Measurements from ENCODE around the gene WDR86.

Gene WDR86

DNA sequence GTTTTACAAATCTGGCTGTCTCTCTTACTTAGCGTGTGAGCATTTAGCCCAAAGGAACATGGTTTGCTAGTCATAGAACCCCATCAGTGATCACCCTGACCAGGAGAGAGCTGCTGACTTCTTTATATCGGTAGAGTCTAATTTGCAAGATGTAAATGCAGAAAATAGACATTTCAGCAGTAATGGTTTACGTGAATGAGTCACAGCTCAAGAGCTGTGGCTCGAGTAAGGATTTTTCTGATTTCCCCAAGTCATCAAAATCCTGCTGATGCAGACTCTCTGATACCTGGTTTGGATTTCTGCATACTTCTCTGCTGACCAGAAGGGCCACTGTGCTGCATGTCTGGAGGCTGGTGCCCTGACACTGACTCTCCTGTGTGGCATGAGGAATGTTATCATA lies 42.6 kb downstream of the WDR86 start:
- Mint-ChIP-seq H3K36me3 (ENCODE audit: insufficient read depth) (peaks cover 35% of the 10 kb centered on the region), H3K4me3 (no peak overlapping the region), H3K27ac (ENCODE audit: low read depth) (peak overlapping the region; percentile 61), H3K27me3 (no peaks in the 10 kb centered on the region), H3K4me1 (peaks cover 8% of the 10 kb centered on the region), H3K9me3 (no peaks in the 10 kb centered on the region)
- no peak for DNase-seq (ENCODE audit: low spot score in 2 of 2)
- no peak for ATAC-seq (replicated peaks; ENCODE audit: extremely low read depth, poor library complexity, severe bottlenecking)

DNA sequence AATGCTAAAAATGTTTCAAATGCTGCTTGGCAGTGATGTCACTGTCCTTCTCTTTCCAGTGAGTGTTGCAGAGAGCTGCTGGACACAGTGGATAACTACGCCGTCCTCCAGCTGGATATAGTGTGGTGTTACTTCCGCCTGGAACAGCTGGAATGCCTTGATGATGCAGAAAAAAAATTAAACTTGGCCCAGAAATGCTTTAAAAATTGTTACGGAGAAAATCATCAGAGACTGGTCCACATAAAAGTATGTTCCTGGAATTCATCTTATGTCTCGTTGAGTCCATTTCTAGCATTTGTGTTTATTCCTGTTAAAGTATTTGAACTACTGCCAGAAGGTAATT lies 43.0 kb downstream of the WDR86 start:
- no peak overlapping the region for H3K27ac Mint-ChIP-seq (ENCODE audit: low read depth)
- no peaks in the 10 kb centered on the region for H3K27me3 Mint-ChIP-seq
- no peak overlapping the region for H3K4me3 Mint-ChIP-seq
- H3K36me3 Mint-ChIP-seq (ENCODE audit: insufficient read depth), result peaks cover 38% of the 10 kb centered on the region
- DNase-seq (ENCODE audit: low spot score in 2 of 2) (no peak), ATAC-seq (replicated peaks; ENCODE audit: extremely low read depth, poor library complexity, severe bottlenecking) (no peak)
- peaks cover 5% of the 10 kb centered on the region for H3K4me1 Mint-ChIP-seq
- H3K9me3 Mint-ChIP-seq, result no peaks in the 10 kb centered on the region

DNA sequence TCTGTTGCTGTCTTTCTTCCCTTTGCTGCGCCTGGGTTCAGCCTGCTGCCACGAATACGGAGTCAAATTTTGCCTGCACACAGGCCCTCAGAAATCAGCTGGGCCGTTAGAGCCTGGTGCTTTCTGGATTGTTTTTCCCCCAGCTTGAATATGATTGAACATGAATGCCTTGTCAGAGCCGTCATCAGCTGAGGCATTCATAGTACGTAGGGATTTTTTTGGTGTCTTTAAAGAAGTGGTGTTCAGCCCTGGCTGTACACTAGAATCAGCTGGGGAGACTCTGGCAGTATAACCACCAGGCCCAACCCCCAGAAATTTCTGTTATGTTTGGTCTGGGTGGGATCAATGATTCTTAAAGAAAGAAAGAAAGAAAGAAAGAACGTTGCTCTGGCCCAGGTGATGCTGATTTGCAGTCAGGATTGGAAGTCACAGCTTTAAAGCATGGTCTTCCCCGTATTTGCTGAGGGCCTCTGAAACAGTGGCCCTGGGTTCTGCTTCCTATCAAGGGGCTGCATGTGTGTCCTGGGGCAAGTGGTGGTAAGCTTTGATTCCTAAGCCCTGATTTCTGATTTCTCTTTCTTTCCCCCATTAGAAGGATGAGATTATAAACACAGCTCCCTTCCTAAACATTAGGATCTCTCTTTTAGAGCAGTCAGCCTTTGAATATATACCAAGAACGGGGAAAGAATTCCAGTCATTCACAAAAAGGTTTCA lies 43.5 kb downstream of the WDR86 start:
- peaks cover 36% of the 10 kb centered on the region for H3K36me3 Mint-ChIP-seq (ENCODE audit: insufficient read depth)
- H3K4me1 Mint-ChIP-seq, result peaks cover 5% of the 10 kb centered on the region
- no peaks in the 10 kb centered on the region for H3K27me3 Mint-ChIP-seq
- no peak overlapping the region for H3K4me3 Mint-ChIP-seq
- no peak for ATAC-seq (replicated peaks; ENCODE audit: extremely low read depth, poor library complexity, severe bottlenecking)
- H3K27ac Mint-ChIP-seq (ENCODE audit: low read depth), result no peak overlapping the region
- no peak for DNase-seq (ENCODE audit: low spot score in 2 of 2)
- H3K9me3 Mint-ChIP-seq, result no peaks in the 10 kb centered on the region

DNA sequence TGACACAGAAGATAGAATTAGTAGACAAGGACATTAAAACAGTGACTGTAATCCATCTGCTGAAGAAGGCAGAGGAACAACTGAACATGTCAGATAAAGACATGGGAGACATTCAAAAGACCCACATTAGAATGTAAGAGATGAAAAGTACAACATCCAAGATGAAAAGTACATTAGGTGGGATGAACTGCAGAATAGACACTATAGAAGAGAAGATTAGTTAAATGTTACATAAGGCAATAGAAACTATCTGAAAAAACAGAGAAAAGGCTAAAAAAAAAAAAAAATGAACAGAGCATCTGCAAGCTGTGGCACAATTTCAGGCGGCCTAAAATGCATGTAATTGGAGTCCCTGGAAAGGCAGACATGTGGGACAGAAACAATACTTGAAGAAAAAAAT lies 46.7 kb downstream of the WDR86 start:
- Mint-ChIP-seq H3K4me3 (no peak overlapping the region), H3K36me3 (ENCODE audit: insufficient read depth) (peaks cover 52% of the 10 kb centered on the region), H3K9me3 (no peaks in the 10 kb centered on the region), H3K27ac (ENCODE audit: low read depth) (no peak overlapping the region), H3K27me3 (no peaks in the 10 kb centered on the region), H3K4me1 (peaks cover 3% of the 10 kb centered on the region)
- ATAC-seq (replicated peaks; ENCODE audit: extremely low read depth, poor library complexity, severe bottlenecking) (no peak), DNase-seq (ENCODE audit: low spot score in 2 of 2) (no peak)

DNA sequence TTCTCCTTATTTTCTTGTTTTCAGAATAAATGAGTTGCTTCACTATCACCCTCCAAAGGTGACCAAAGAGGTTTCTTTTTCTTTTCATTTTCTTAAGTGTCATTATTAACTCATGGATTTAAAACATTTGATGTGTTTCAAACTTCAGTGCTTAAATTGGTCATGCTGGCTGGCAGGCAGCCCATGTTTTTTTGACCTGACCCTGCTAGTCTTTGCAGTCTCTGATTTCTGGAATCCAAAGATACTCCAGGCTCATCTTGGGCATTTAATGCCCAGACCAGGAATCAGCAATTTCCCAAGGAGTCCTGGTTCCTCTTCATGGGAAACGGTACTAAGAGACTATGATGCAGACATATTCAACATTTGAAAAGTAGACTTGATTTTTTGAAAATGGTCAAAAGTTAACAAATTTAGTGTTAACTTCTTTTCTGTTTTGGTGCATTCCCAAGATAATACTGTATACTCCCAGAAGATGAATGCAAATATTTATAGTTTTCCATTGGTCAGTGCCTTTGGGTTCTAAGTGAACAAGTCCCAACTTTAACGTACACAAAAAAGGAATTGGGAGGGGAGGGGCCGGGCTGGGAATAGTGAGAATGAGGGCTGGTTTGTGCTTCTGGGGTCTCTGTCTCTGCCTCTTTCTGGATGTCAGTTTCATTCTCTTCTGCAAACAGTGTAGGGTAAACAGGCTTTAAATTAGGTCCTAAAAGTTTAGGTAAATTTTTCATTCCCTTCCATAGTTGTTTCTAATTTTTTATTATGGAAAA lies 48.5 kb downstream of the WDR86 start:
- H3K36me3 Mint-ChIP-seq (ENCODE audit: insufficient read depth), result peaks cover 65% of the 10 kb centered on the region
- DNase-seq (ENCODE audit: low spot score in 2 of 2) (no peak), ATAC-seq (replicated peaks; ENCODE audit: extremely low read depth, poor library complexity, severe bottlenecking) (no peak)

DNA sequence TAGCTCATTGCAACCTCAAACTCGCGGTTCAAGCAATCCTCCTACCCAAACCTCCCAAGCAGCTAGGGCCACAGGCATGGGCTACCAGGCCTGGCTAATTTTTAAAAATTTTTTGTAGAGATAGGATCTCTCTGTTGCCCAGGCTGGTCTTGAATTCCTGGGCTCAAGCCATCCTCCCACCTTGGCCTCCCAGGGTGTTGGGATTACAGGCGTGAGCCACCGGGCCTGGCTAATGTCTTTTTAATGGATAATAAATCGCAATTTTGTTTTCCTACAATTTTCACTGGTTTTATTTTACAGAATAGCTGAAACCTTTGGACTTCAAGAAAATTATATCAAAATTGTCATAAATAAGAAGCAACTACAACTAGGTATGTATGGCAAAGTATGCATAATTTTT lies 57.3 kb downstream of the WDR86 start:
- no peak overlapping the region for H3K4me3 Mint-ChIP-seq
- H3K27me3 Mint-ChIP-seq, result no peaks in the 10 kb centered on the region
- H3K27ac Mint-ChIP-seq (ENCODE audit: low read depth), result peak overlapping the region; percentile 95
- no peak for ATAC-seq (replicated peaks; ENCODE audit: extremely low read depth, poor library complexity, severe bottlenecking)
- no peak for DNase-seq (ENCODE audit: low spot score in 2 of 2)
- peaks cover 43% of the 10 kb centered on the region for H3K4me1 Mint-ChIP-seq
- peaks cover 61% of the 10 kb centered on the region for H3K36me3 Mint-ChIP-seq (ENCODE audit: insufficient read depth)
- H3K9me3 Mint-ChIP-seq, result no peaks in the 10 kb centered on the region

More for the DNA sequence above, 48.5 kb downstream of the WDR86 start:
- H3K27me3 Mint-ChIP-seq, result no peaks in the 10 kb centered on the region
- H3K27ac Mint-ChIP-seq (ENCODE audit: low read depth), result no peak overlapping the region
- H3K9me3 Mint-ChIP-seq, result no peaks in the 10 kb centered on the region
- no peak overlapping the region for H3K4me3 Mint-ChIP-seq
- no peaks in the 10 kb centered on the region for H3K4me1 Mint-ChIP-seq

DNA sequence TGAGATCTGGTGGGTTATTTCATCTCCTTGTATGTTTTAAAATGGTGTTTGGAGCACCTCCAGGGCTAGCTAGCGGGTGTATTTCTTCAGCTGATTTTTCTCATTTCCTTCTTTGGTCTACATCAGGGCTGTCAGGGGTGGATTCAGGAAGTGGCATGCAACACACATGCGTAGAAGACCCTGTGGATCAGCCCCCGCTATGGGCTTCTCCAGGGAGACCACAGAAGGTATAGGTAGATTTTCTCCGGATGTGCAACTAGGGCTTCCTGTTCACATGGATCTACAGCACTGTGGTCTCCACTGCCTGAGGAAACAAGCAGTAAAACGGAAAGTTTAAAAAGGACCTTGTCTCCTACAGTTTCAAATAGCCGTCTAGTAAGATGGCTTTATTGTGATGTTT lies 57.9 kb downstream of the WDR86 start:
- peak; percentile 41 for ATAC-seq (replicated peaks; ENCODE audit: extremely low read depth, poor library complexity, severe bottlenecking)
- Mint-ChIP-seq H3K27ac (ENCODE audit: low read depth) (peak overlapping the region; percentile 95), H3K36me3 (ENCODE audit: insufficient read depth) (peaks cover 57% of the 10 kb centered on the region), H3K9me3 (no peaks in the 10 kb centered on the region), H3K4me3 (peak overlapping the region; percentile 67), H3K4me1 (peaks cover 43% of the 10 kb centered on the region), H3K27me3 (no peaks in the 10 kb centered on the region)
- DNase-seq (ENCODE audit: low spot score in 2 of 2), result peak; percentile 31 to 43

DNA sequence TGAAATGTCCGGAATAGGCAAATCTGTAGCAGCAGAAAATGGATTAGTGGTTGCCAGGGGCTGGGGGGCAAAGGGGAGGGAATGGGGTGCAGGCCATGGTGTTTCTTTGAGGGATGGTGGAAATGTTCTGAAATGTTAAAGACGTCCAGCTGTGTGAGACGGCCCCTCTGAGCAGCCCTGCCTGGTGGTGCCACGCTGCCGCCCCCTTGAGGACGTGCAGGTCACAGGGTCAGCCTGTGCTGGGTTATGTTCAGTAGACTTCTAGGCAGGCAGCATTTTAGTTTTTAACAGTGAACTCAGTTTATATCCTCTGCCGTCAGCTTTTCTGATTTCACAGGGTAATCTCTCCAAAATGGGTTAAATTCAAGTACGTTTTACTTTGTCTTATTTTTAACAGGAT lies 58.8 kb downstream of the WDR86 start:
- no peak for DNase-seq (ENCODE audit: low spot score in 2 of 2)
- Mint-ChIP-seq H3K9me3 (no peaks in the 10 kb centered on the region), H3K4me3 (peak overlapping the region; percentile 16)

DNA sequence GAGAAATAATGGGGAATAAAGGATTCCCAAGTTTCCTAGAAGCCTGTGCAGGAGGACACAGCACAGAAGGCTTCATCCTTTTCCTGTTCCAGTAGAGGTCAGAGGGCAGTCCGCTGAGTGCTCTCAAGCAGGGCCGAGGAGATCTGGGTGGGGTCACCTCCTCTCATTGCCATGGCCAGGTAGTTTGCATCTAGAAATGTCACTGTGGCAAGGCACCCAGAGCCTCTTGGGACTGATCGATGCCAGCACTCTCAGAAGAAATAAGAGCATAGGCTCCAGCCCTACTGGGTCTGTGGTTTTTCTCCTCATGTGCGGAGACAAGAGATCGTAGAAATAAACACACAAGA lies 60.4 kb downstream of the WDR86 start:
- H3K36me3 Mint-ChIP-seq (ENCODE audit: insufficient read depth), result peaks cover 52% of the 10 kb centered on the region

More for the DNA sequence above, 58.8 kb downstream of the WDR86 start:
- ATAC-seq (replicated peaks; ENCODE audit: extremely low read depth, poor library complexity, severe bottlenecking), result no peak
- peak overlapping the region; percentile 95 for H3K27ac Mint-ChIP-seq (ENCODE audit: low read depth)
- peaks cover 54% of the 10 kb centered on the region for H3K36me3 Mint-ChIP-seq (ENCODE audit: insufficient read depth)
- H3K4me1 Mint-ChIP-seq, result peaks cover 43% of the 10 kb centered on the region
- no peaks in the 10 kb centered on the region for H3K27me3 Mint-ChIP-seq

DNA sequence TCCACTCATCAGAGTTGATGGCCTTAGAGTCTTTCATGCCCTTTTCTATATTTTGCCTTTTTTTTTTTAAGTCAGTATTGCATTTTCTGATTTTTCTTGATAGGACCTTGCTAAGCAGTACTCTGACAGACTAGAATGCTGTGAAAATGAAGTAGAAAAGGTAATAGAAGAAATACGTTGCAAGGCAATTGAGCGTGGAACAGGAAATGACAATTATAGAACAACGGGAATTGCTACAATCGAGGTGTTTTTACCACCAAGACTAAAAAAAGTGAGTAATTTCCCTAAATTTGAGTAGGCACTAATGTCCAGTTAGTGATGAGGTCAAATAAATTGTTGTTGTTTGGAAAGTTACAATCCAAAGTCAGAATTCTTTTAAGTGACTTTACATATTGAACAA lies 60.9 kb downstream of the WDR86 start:
- Mint-ChIP-seq H3K4me1 (peaks cover 38% of the 10 kb centered on the region), H3K27ac (ENCODE audit: low read depth) (peak overlapping the region; percentile 95), H3K9me3 (no peaks in the 10 kb centered on the region), H3K4me3 (peak overlapping the region; percentile 71), H3K27me3 (no peaks in the 10 kb centered on the region), H3K36me3 (ENCODE audit: insufficient read depth) (peaks cover 48% of the 10 kb centered on the region)
- DNase-seq (ENCODE audit: low spot score in 2 of 2) (no peak), ATAC-seq (replicated peaks; ENCODE audit: extremely low read depth, poor library complexity, severe bottlenecking) (no peak)

More for the DNA sequence above, 60.4 kb downstream of the WDR86 start:
- H3K9me3 Mint-ChIP-seq, result no peaks in the 10 kb centered on the region
- DNase-seq (ENCODE audit: low spot score in 2 of 2), result no peak
- H3K4me1 Mint-ChIP-seq, result peaks cover 38% of the 10 kb centered on the region
- H3K27ac Mint-ChIP-seq (ENCODE audit: low read depth), result peak overlapping the region; percentile 95
- ATAC-seq (replicated peaks; ENCODE audit: extremely low read depth, poor library complexity, severe bottlenecking), result peak; percentile 33
- peak overlapping the region; percentile 71 for H3K4me3 Mint-ChIP-seq
- no peaks in the 10 kb centered on the region for H3K27me3 Mint-ChIP-seq

DNA sequence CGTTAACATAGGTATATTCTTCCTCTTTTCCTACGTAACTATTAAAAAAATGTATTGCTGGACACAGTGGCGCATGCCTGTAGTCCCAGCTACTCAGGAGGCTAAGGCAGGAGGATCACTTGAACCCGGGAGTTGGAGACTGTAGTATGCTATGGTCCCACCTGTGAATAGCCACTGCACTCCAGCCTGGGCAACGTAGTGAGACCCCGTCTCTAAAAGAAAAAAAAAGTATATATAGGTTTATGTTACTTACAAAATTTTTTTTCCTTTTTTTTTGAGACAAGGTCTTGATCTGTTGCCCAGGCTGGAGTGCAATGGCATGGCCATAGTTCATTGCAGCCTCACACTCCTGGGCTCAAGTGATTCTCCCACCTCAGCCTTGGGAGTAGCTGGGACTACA lies 62.6 kb downstream of the WDR86 start:
- Mint-ChIP-seq H3K4me3 (no peak overlapping the region), H3K4me1 (peaks cover 38% of the 10 kb centered on the region), H3K9me3 (no peaks in the 10 kb centered on the region), H3K27me3 (no peaks in the 10 kb centered on the region), H3K27ac (ENCODE audit: low read depth) (no peak overlapping the region), H3K36me3 (ENCODE audit: insufficient read depth) (peaks cover 53% of the 10 kb centered on the region)
- DNase-seq (ENCODE audit: low spot score in 2 of 2), result no peak
- no peak for ATAC-seq (replicated peaks; ENCODE audit: extremely low read depth, poor library complexity, severe bottlenecking)

DNA sequence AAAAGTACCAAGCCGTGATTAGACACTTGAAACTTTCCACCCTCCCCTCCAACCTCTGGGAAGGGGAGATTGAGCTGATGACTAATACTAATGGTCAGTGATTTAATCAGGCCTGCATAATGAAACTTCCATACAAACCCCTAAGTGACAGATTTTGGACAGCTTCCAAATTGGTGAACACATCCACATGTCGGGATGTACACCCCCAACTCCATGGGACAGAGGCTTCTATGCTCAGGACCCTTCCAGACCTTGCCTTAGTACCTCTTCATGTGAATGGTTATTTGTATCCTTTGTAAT lies 63.4 kb downstream of the WDR86 start:
- Mint-ChIP-seq H3K36me3 (ENCODE audit: insufficient read depth) (peaks cover 49% of the 10 kb centered on the region), H3K27me3 (no peaks in the 10 kb centered on the region), H3K27ac (ENCODE audit: low read depth) (no peak overlapping the region), H3K4me1 (peaks cover 30% of the 10 kb centered on the region), H3K9me3 (no peaks in the 10 kb centered on the region), H3K4me3 (no peak overlapping the region)
- ATAC-seq (replicated peaks; ENCODE audit: extremely low read depth, poor library complexity, severe bottlenecking) (no peak), DNase-seq (ENCODE audit: low spot score in 2 of 2) (no peak)

All from central memory CD8-positive, alpha-beta T cell (primary cell).